IMR-90 (cell line): Measurements from ENCODE around the gene PCDHGB1. TPM values are rescaled to one million over a fixed set of nuclear protein-coding genes. Genes with fewer than 3 reads are reported as not detected.

Experiments used
- ATAC-seq: fragments of 200-7000 bp; cut with Tn5 transposase; 2 replicates; pipeline ENCODE4 v1.9.1; 2020; ENCODE audit warnings: low read depth, mild to moderate bottlenecking, moderate library complexity
- BruUV-seq: library from RNA; stranded (reverse); fragments of 400-500 nt; replicated peaks from 2 replicates; lab custom pipeline; 2021; lab: Mats Ljungman, UMichigan
- CTCF ChIA-PET: fragments of 300-600 bp; formaldehyde crosslinking; extraction: SDS; loops from one replicate; lab custom pipeline; 2021; ENCODE audit warnings: antibody characterized with exemption; lab: Yijun Ruan, JAX
- POLR2A ChIA-PET: fragments of 300-600 bp; sonication (Branson Sonifier 250); formaldehyde crosslinking; loops from one replicate; lab custom pipeline; 2022; ENCODE audit warnings: antibody characterized with exemption; ENCODE audit not compliant: unreplicated experiment; lab: Charles Lee
- DNase-seq: peaks from one replicate; pipeline ENCODE4 v3.0.0; 2013
- H2AFZ ChIP-seq: replicated peaks from 2 replicates; pipeline ENCODE3; 2013; ENCODE audit warnings: low read length, mild to moderate bottlenecking; ENCODE audit not compliant: poor library complexity
- H2AK5ac ChIP-seq: 2 replicates; pipeline ENCODE4 v1.6.1; 2013; ENCODE audit warnings: low read depth, low read length, inconsistent platforms
- H2AK9ac ChIP-seq: replicated peaks from 2 replicates; pipeline ENCODE3; 2013; ENCODE audit warnings: mild to moderate bottlenecking, low read depth, low read length, moderate library complexity; ENCODE audit not compliant: poor library complexity
- H2BK120ac ChIP-seq: 2 replicates; pipeline ENCODE4 v1.6.1; 2013; ENCODE audit warnings: low read depth, low read length, inconsistent platforms
- H2BK15ac ChIP-seq: 3 replicates; pipeline ENCODE4 v1.6.1; 2013; ENCODE audit warnings: low read depth, low read length, inconsistent platforms
- H2BK20ac ChIP-seq: 2 replicates; pipeline ENCODE4 v1.6.1; 2013; ENCODE audit warnings: low read depth, mild to moderate bottlenecking, inconsistent platforms, low read length, moderate library complexity
- H2BK5ac ChIP-seq: 2 replicates; pipeline ENCODE4 v1.6.1; 2013; ENCODE audit warnings: mild to moderate bottlenecking, low read depth, low read length, inconsistent platforms; ENCODE audit not compliant: poor library complexity, severe bottlenecking
- H3K14ac ChIP-seq: replicated peaks from 2 replicates; pipeline ENCODE4 v1.6.1; 2013; ENCODE audit warnings: low read depth, low read length, inconsistent platforms
- H3K18ac ChIP-seq: 2 replicates; pipeline ENCODE4 v1.6.1; 2013; ENCODE audit warnings: low read depth, low read length, control low read depth
- H3K23ac ChIP-seq: 2 replicates; pipeline ENCODE4 v1.6.1; 2013; ENCODE audit warnings: low read depth, low read length, inconsistent platforms
- H3K27ac ChIP-seq: 2 replicates; pipeline ENCODE4 v1.5.1; 2013; ENCODE audit warnings: mild to moderate bottlenecking, control low read depth, low read length; ENCODE audit not compliant: insufficient read depth
- H3K27me3 ChIP-seq: 2 replicates; pipeline ENCODE4 v1.6.1; 2013; ENCODE audit warnings: low read length; ENCODE audit not compliant: control insufficient read depth, insufficient read depth
- H3K36me3 ChIP-seq: 2 replicates; pipeline ENCODE4 v1.6.1; 2013; ENCODE audit warnings: low read length, mixed read lengths; ENCODE audit not compliant: control insufficient read depth, insufficient read depth
- H3K4ac ChIP-seq: 2 replicates; pipeline ENCODE4 v1.6.1; 2013; ENCODE audit warnings: low read depth, low read length, inconsistent platforms
- H3K4me1 ChIP-seq: 2 replicates; pipeline ENCODE4 v1.6.1; 2013; ENCODE audit warnings: low read length, mixed read lengths; ENCODE audit not compliant: control insufficient read depth, insufficient read depth
- H3K4me2 ChIP-seq: 2 replicates; pipeline ENCODE4 v1.6.1; 2013; ENCODE audit warnings: low read depth, mild to moderate bottlenecking, control low read depth, low read length, moderate library complexity
- H3K4me3 ChIP-seq: 2 replicates; pipeline ENCODE4 v1.5.1; 2013; ENCODE audit warnings: low read depth, mild to moderate bottlenecking, control low read depth, low read length, moderate library complexity; ENCODE audit not compliant: insufficient read depth
- H3K56ac ChIP-seq: 2 replicates; pipeline ENCODE4 v1.6.1; 2013; ENCODE audit warnings: low read length, inconsistent platforms; ENCODE audit not compliant: insufficient read depth; ENCODE audit errors: extremely low read depth
- H3K79me1 ChIP-seq, 2 experiments: 2 replicates each; pipeline ENCODE4 v1.6.1; 2013; ENCODE audit warnings: low read length in 2 of 2, inconsistent platforms in 1 of 2, low read depth in 1 of 2
- H3K9ac ChIP-seq: 2 replicates; pipeline ENCODE4 v1.6.1; 2013; ENCODE audit warnings: low read depth, low read length, control low read depth
- H3K9me1 ChIP-seq: 2 replicates; pipeline ENCODE4 v1.6.1; 2013; ENCODE audit warnings: low read length, inconsistent platforms; ENCODE audit not compliant: insufficient read depth
- H3K9me3 ChIP-seq: 2 replicates; pipeline ENCODE4 v1.6.1; 2013; ENCODE audit warnings: low read length; ENCODE audit not compliant: control insufficient read depth, insufficient read depth
- H4K20me1 ChIP-seq: 2 replicates; pipeline ENCODE4 v1.6.1; 2013; ENCODE audit warnings: low read length, inconsistent platforms; ENCODE audit not compliant: insufficient read depth
- H4K5ac ChIP-seq: 2 replicates; pipeline ENCODE4 v1.6.1; 2013; ENCODE audit warnings: mild to moderate bottlenecking, low read depth, low read length, control low read depth
- H4K8ac ChIP-seq, 2 experiments: 2 replicates each; pipeline ENCODE4 v1.6.1; 2013; ENCODE audit warnings: low read depth in 2 of 2, low read length in 2 of 2, control low read depth in 1 of 2, inconsistent platforms in 1 of 2
- H4K91ac ChIP-seq: 2 replicates; pipeline ENCODE4 v1.6.1; 2013; ENCODE audit warnings: low read depth, low read length, inconsistent platforms; ENCODE audit not compliant: insufficient read depth
- BHLHE40 ChIP-seq: fragments of 150-350 bp; IDR thresholded peaks from 2 replicates; pipeline ENCODE4 v1.6.1; 2016; ENCODE audit warnings: mild to moderate bottlenecking, low read depth, low read length
- CEBPB ChIP-seq: IDR thresholded peaks from 2 replicates; pipeline ENCODE4 v1.6.1; 2012; ENCODE audit warnings: low read depth, low read length, improper control_type of control experiment
- CHD1 ChIP-seq: IDR thresholded peaks from 2 replicates; pipeline ENCODE4 v1.6.1; 2012; ENCODE audit warnings: low read depth, low read length, improper control_type of control experiment
- CTCF ChIP-seq: conservative IDR thresholded peaks from 2 replicates; pipeline ENCODE4 v1.5.1; 2012; ENCODE audit warnings: mild to moderate bottlenecking, low read depth, low read length, improper control_type of control experiment
- ELK1 ChIP-seq: fragments of 150-350 bp; IDR thresholded peaks from 2 replicates; pipeline ENCODE4 v1.6.1; 2016; ENCODE audit warnings: low read depth, mild to moderate bottlenecking, low read length, moderate library complexity, borderline replicate concordance
- MAFK ChIP-seq: IDR thresholded peaks from 2 replicates; pipeline ENCODE4 v1.6.1; 2012; ENCODE audit warnings: low read depth, low read length, improper control_type of control experiment
- MAZ ChIP-seq: IDR thresholded peaks from 2 replicates; pipeline ENCODE4 v1.6.1; 2012; ENCODE audit warnings: low read depth, mild to moderate bottlenecking, low read length, improper control_type of control experiment, moderate library complexity, borderline replicate concordance
- NFE2L2 ChIP-seq: fragments of 150-350 bp; IDR thresholded peaks from 2 replicates; pipeline ENCODE4 v1.6.1; 2016; ENCODE audit warnings: low read depth, mild to moderate bottlenecking, low read length
- POLR2A ChIP-seq: IDR thresholded peaks from 2 replicates; pipeline ENCODE4 v1.6.1; 2012; ENCODE audit warnings: mild to moderate bottlenecking, low read depth, low read length
- RCOR1 ChIP-seq: IDR thresholded peaks from 2 replicates; pipeline ENCODE4 v1.6.1; 2012; ENCODE audit warnings: mild to moderate bottlenecking, low read length, improper control_type of control experiment; ENCODE audit not compliant: insufficient replicate concordance
- SMC3 ChIP-seq: fragments of 150-350 bp; IDR thresholded peaks from 2 replicates; pipeline ENCODE4 v1.6.1; 2016; ENCODE audit warnings: low read depth, mild to moderate bottlenecking, antibody characterized with exemption, low read length, moderate library complexity
- USF2 ChIP-seq: fragments of 150-350 bp; IDR thresholded peaks from 2 replicates; pipeline ENCODE4 v1.6.1; 2017; ENCODE audit warnings: mild to moderate bottlenecking, antibody characterized with exemption, low read length, low read depth
- WGBS, 2 experiments: methylation state at CpG; one replicate each; pipeline versions ENCODE4 v1.1.5 to v1.1.7; 2013; ENCODE audit warnings: missing lambda C conversion rate in 2 of 2; ENCODE audit not compliant: insufficient read length in 1 of 2; ENCODE audit errors: extremely low coverage in 2 of 2; 5-methylcytosine and 5-hydroxymethylcytosine counted together
- dilution Hi-C: fragments of 300-500 bp; cut with HindIII; formaldehyde crosslinking; loops from one replicate; pipeline ENCODE4 v1.14.3; 2018; ENCODE audit warnings: low sequenced_read_pairs; ENCODE audit not compliant: unreplicated experiment
- in situ Hi-C: fragments of 300-500 bp; cut with MboI; formaldehyde crosslinking; loops from 3 replicates; pipeline ENCODE4 v1.14.3; 2019; ENCODE audit warnings: low sequenced_read_pairs, inconsistent platforms, mixed read lengths
- intact Hi-C: fragments of 100-400 bp; cut with micrococcal nuclease; formaldehyde crosslinking; loops from 2 replicates; pipeline ENCODE4 v1.10.0; 2022
- polyA plus RNA-seq, 3 experiments: library from polyadenylated mRNA; depleted of rRNA; stranded (reverse); fragments of >200 nt; gene quantifications; 2 replicates each; pipeline ENCODE4 v1.2.3, GENCODE V29; 2012; ENCODE audit warnings: low replicate concordance in 1 of 3
- total RNA-seq: library from RNA; depleted of rRNA; stranded (reverse); fragments of >200 nt; gene quantifications from 2 replicates; pipeline ENCODE4 v1.2.3, GENCODE V29; 2012

PCDHGB1 gene
- total and polyA plus RNA-seq, 2 of the 4 experiments (the other 2 are of a cell fraction): 1.9 to 3.6 TPM

GRCh38 chr5:141356133-141356532, 6.2 kb downstream of the PCDHGB1 start:
- WGBS, 2 experiments: no CpG with 5 or more reads among the region's 5 CpGs
- Histone ChIP-seq H3K27me3 (no peaks in the 10 kb centered on the region), H2BK5ac (no peak overlapping the region), H2AK9ac (no peak overlapping the region), H3K9me3 (peaks cover 60% of the 10 kb centered on the region), H2AK5ac (no peak overlapping the region), H3K9ac (no peak overlapping the region), H4K8ac (no peak overlapping the region), H3K23ac (no peak overlapping the region), H3K4me2 (no peak overlapping the region), H2BK20ac (no peak overlapping the region), H2AFZ (no peak overlapping the region), H3K18ac (no peak overlapping the region), H3K79me1 (no peaks in the 10 kb centered on the region), H4K20me1 (no peaks in the 10 kb centered on the region), H3K4me1 (no peaks in the 10 kb centered on the region), H2BK15ac (no peak overlapping the region), H4K5ac (no peak overlapping the region), H3K4ac (no peak overlapping the region), H3K27ac (no peak overlapping the region), H3K14ac (no peak overlapping the region), H2BK120ac (no peak overlapping the region), H3K36me3 (peaks cover 3% of the 10 kb centered on the region; the same call in 1 of the 2 replicates), H4K91ac (no peak overlapping the region), H3K9me1 (no peaks in the 10 kb centered on the region), H3K4me3 (no peak overlapping the region), H3K56ac (no peak overlapping the region)
- no peak for ATAC-seq
- in situ Hi-C loops: no loop called here
- TF ChIP-seq POLR2A: no peak
- no peak for TF ChIP-seq BHLHE40
- TF ChIP-seq RCOR1: no peak
- TF ChIP-seq MAFK: no peak
- no peak for TF ChIP-seq CEBPB
- no peak for TF ChIP-seq USF2
- TF ChIP-seq ELK1: no peak
- TF ChIP-seq MAZ: no peak
- no peak for TF ChIP-seq NFE2L2
- no peak for TF ChIP-seq CTCF
- TF ChIP-seq SMC3: no peak
- no peak for TF ChIP-seq CHD1
- BruUV-seq: TSS peak; percentile 8
- dilution Hi-C loops: no loop called here
- POLR2A ChIA-PET: no interaction called here
- no peak for DNase-seq
- CTCF ChIA-PET: no interaction called here
- intact Hi-C loops: no loop called here
